ENCODE data around the gene ADAMTSL3. TPM values are rescaled to one million over a fixed set of nuclear protein-coding genes. Genes with fewer than 3 reads are reported as not detected.
A peak's percentile ranks its signal among the peaks of the same experiment; 100 is the strongest.

The ADAMTSL3 gene
- total RNA-seq, 4 donors from 2014 or later: 4.9 to 8.8 (median 6.8) TPM

DNA sequence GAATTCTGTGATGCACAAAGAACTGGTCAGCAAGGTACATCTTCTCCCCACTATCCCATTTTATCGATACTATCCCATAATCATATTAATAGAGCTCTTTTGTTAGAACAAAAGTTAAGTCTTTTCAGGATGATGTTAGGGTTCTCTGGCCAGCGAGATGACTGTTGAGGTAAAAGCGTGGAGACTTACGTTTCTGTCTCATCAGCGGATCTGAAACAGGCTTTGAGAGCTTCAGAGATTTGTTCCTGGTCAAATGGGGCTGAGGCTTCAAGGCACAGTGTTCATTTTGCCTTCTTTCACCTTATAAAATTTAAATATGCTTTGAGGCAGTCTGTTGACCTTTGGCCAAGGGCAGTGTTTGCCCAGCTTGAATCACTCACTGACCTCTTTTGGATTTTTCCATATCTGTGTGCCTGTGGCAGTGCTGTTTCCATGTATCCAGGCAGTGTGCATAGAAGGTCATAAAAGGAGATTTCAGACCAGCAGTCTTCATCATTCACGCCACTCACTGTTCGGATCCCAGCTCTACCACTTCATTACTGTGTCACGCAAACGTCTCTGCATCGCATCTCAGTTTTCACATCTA is 3.1 kb downstream of the ADAMTSL3 start:
- no peaks in the 10 kb centered on the region for H3K9me3 ChIP-seq
- no peak for DNase-seq
- no peaks in the 10 kb centered on the region for H3K36me3 ChIP-seq
- peaks cover 30% of the 10 kb centered on the region for H3K27me3 ChIP-seq
- intact Hi-C loops (cut with DNase I; ENCODE audit: low total_unique reads): loop anchor here (10.0 kb wide), 1 partner anchor 198 kb away; no protein-coding TSS in a partner anchor
- H3K4me3 ChIP-seq: no peak overlapping the region
- TF ChIP-seq, protein P1, sequence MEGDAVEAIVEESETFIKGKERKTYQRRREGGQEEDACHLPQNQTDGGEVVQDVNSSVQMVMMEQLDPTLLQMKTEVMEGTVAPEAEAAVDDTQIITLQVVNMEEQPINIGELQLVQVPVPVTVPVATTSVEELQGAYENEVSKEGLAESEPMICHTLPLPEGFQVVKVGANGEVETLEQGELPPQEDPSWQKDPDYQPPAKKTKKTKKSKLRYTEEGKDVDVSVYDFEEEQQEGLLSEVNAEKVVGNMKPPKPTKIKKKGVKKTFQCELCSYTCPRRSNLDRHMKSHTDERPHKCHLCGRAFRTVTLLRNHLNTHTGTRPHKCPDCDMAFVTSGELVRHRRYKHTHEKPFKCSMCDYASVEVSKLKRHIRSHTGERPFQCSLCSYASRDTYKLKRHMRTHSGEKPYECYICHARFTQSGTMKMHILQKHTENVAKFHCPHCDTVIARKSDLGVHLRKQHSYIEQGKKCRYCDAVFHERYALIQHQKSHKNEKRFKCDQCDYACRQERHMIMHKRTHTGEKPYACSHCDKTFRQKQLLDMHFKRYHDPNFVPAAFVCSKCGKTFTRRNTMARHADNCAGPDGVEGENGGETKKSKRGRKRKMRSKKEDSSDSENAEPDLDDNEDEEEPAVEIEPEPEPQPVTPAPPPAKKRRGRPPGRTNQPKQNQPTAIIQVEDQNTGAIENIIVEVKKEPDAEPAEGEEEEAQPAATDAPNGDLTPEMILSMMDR (IDR thresholded peaks at IDR 0.05): no peak
- no peak for TF ChIP-seq EP300 (IDR thresholded peaks at IDR 0.05; ENCODE audit: low read depth)
- no peak for TF ChIP-seq POLR2AphosphoS5 (IDR thresholded peaks at IDR 0.05)
- no peak for TF ChIP-seq POLR2A (IDR thresholded peaks at IDR 0.05)
- H3K27ac ChIP-seq: peak overlapping the region; percentile 32 to 90 (median 44)
- in situ Hi-C loops (cut with MboI; ENCODE audit: low pct_ligation_motif_present in 1 of 4, low pct_unique_long_range_greater_than_20kb in 1 of 4, low sequenced_read_pairs in 3 of 4): no loop called here
- peaks cover 0 to 9% (median 0%) of the 10 kb centered on the region in 4 donors for H3K4me1 ChIP-seq
- WGBS, 2 donors (ENCODE audit: low coverage in 1 of 2): 73 to 80% methylated on average over 10 of the region's 10 CpGs

- Histone ChIP-seq H3K27me3 (peaks cover 28% of the 10 kb centered on the region), H3K27ac (peak overlapping the region; percentile 32 to 90 (median 44)), H3K4me1 (peaks cover 0 to 9% (median 0%) of the 10 kb centered on the region in 4 donors), H3K4me3 (no peak overlapping the region), H3K36me3 (no peaks in the 10 kb centered on the region), H3K9me3 (no peaks in the 10 kb centered on the region)
- 75 to 83% methylated on average over 1 to 4 of the region's 4 CpGs for WGBS, 2 donors (ENCODE audit: low coverage in 1 of 2)
- in situ Hi-C loops (cut with MboI; ENCODE audit: low pct_ligation_motif_present in 1 of 4, low pct_unique_long_range_greater_than_20kb in 1 of 4, low sequenced_read_pairs in 3 of 4) (no loop called here), intact Hi-C loops (cut with DNase I; ENCODE audit: low total_unique reads) (loop anchor here (10.0 kb wide), 1 partner anchor 197 kb away; no protein-coding TSS in a partner anchor)
- no peak for DNase-seq
- TF ChIP-seq, protein P1 (IDR thresholded peaks at IDR 0.05): no peak
- TF ChIP-seq POLR2A (IDR thresholded peaks at IDR 0.05): no peak
- no peak for TF ChIP-seq POLR2AphosphoS5 (IDR thresholded peaks at IDR 0.05)
- no peak for TF ChIP-seq EP300 (IDR thresholded peaks at IDR 0.05; ENCODE audit: low read depth)
Measured at GRCh38 chr15:83657549-83657948, 3.6 kb downstream of the ADAMTSL3 start.

GRCh38 chr15:83658430-83659416 is 4.8 kb downstream of the ADAMTSL3 start:
- peak overlapping the region; percentile 32 to 90 (median 44) for H3K27ac ChIP-seq
- no peak overlapping the region for H3K4me3 ChIP-seq
- no peak for TF ChIP-seq POLR2AphosphoS5 (IDR thresholded peaks at IDR 0.05)
- H3K27me3 ChIP-seq: peaks cover 18% of the 10 kb centered on the region
- in situ Hi-C loops (cut with MboI; ENCODE audit: low pct_ligation_motif_present in 1 of 4, low pct_unique_long_range_greater_than_20kb in 1 of 4, low sequenced_read_pairs in 3 of 4) (no loop called here), intact Hi-C loops (cut with DNase I; ENCODE audit: low total_unique reads) (loop anchor here (10.0 kb wide), 1 partner anchor 196 kb away; no protein-coding TSS in a partner anchor)
- peaks cover 0 to 9% (median 0%) of the 10 kb centered on the region in 4 donors for H3K4me1 ChIP-seq
- no peaks in the 10 kb centered on the region for H3K36me3 ChIP-seq
- no peaks in the 10 kb centered on the region for H3K9me3 ChIP-seq
- no peak for DNase-seq
- 45 to 51% methylated on average over 3 to 10 of the region's 10 CpGs for WGBS, 2 donors (ENCODE audit: low coverage in 1 of 2)

GRCh38 chr15:83659417-83659812 is 5.5 kb downstream of the ADAMTSL3 start:
- WGBS, 2 donors (ENCODE audit: low coverage in 1 of 2): 59 to 80% methylated on average over 1 of the region's 1 CpG
- H3K9me3 ChIP-seq: no peaks in the 10 kb centered on the region
- intact Hi-C loops (cut with DNase I; ENCODE audit: low total_unique reads): loop anchor here (10.0 kb wide), 1 partner anchor 195 kb away; no protein-coding TSS in a partner anchor
- TF ChIP-seq EP300 (IDR thresholded peaks at IDR 0.05; ENCODE audit: low read depth): no peak
- TF ChIP-seq POLR2A (IDR thresholded peaks at IDR 0.05): no peak
- no peak for TF ChIP-seq POLR2AphosphoS5 (IDR thresholded peaks at IDR 0.05)
- TF ChIP-seq, protein P1 (IDR thresholded peaks at IDR 0.05): no peak
- H3K27me3 ChIP-seq: peaks cover 12% of the 10 kb centered on the region
- peaks cover 0 to 9% (median 0%) of the 10 kb centered on the region in 4 donors for H3K4me1 ChIP-seq
- DNase-seq: no peak
- H3K4me3 ChIP-seq: no peak overlapping the region
- H3K36me3 ChIP-seq: no peaks in the 10 kb centered on the region
- in situ Hi-C loops (cut with MboI; ENCODE audit: low pct_ligation_motif_present in 1 of 4, low pct_unique_long_range_greater_than_20kb in 1 of 4, low sequenced_read_pairs in 3 of 4): no loop called here
- H3K27ac ChIP-seq: peak overlapping the region in 2 of 4 donors; percentile 55 to 90

All from transverse colon (tissue), 4 donors.